IMR-90 (cell line): ENCODE results near the gene NTF3. TPM values are rescaled to one million over a fixed set of nuclear protein-coding genes. Genes with fewer than 3 reads are reported as not detected.

Source experiments
- ATAC-seq: fragments of 200-7000 bp; cut with Tn5 transposase; 2 replicates; pipeline ENCODE4 v1.9.1; 2020; ENCODE audit warnings: low read depth, mild to moderate bottlenecking, moderate library complexity
- BruUV-seq: library from RNA; stranded (reverse); fragments of 400-500 nt; replicated peaks from 2 replicates; lab custom pipeline; 2021; lab: Mats Ljungman, UMichigan
- CTCF ChIA-PET: fragments of 300-600 bp; formaldehyde crosslinking; extraction: SDS; loops from one replicate; lab custom pipeline; 2021; ENCODE audit warnings: antibody characterized with exemption; lab: Yijun Ruan, JAX
- POLR2A ChIA-PET: fragments of 300-600 bp; sonication (Branson Sonifier 250); formaldehyde crosslinking; loops from one replicate; lab custom pipeline; 2022; ENCODE audit warnings: antibody characterized with exemption; ENCODE audit not compliant: unreplicated experiment; lab: Charles Lee
- DNase-seq: peaks from one replicate; pipeline ENCODE4 v3.0.0; 2013
- H2AFZ ChIP-seq: replicated peaks from 2 replicates; pipeline ENCODE3; 2013; ENCODE audit warnings: low read length, mild to moderate bottlenecking; ENCODE audit not compliant: poor library complexity
- H2AK5ac ChIP-seq: 2 replicates; pipeline ENCODE4 v1.6.1; 2013; ENCODE audit warnings: low read depth, low read length, inconsistent platforms
- H2AK9ac ChIP-seq: replicated peaks from 2 replicates; pipeline ENCODE3; 2013; ENCODE audit warnings: mild to moderate bottlenecking, low read depth, low read length, moderate library complexity; ENCODE audit not compliant: poor library complexity
- H2BK120ac ChIP-seq: 2 replicates; pipeline ENCODE4 v1.6.1; 2013; ENCODE audit warnings: low read depth, low read length, inconsistent platforms
- H2BK15ac ChIP-seq: 3 replicates; pipeline ENCODE4 v1.6.1; 2013; ENCODE audit warnings: low read depth, low read length, inconsistent platforms
- H2BK20ac ChIP-seq: 2 replicates; pipeline ENCODE4 v1.6.1; 2013; ENCODE audit warnings: low read depth, mild to moderate bottlenecking, inconsistent platforms, low read length, moderate library complexity
- H2BK5ac ChIP-seq: 2 replicates; pipeline ENCODE4 v1.6.1; 2013; ENCODE audit warnings: mild to moderate bottlenecking, low read depth, low read length, inconsistent platforms; ENCODE audit not compliant: poor library complexity, severe bottlenecking
- H3K14ac ChIP-seq: replicated peaks from 2 replicates; pipeline ENCODE4 v1.6.1; 2013; ENCODE audit warnings: low read depth, low read length, inconsistent platforms
- H3K18ac ChIP-seq: 2 replicates; pipeline ENCODE4 v1.6.1; 2013; ENCODE audit warnings: low read depth, low read length, control low read depth
- H3K23ac ChIP-seq: 2 replicates; pipeline ENCODE4 v1.6.1; 2013; ENCODE audit warnings: low read depth, low read length, inconsistent platforms
- H3K27ac ChIP-seq: 2 replicates; pipeline ENCODE4 v1.5.1; 2013; ENCODE audit warnings: mild to moderate bottlenecking, control low read depth, low read length; ENCODE audit not compliant: insufficient read depth
- H3K27me3 ChIP-seq: 2 replicates; pipeline ENCODE4 v1.6.1; 2013; ENCODE audit warnings: low read length; ENCODE audit not compliant: control insufficient read depth, insufficient read depth
- H3K36me3 ChIP-seq: 2 replicates; pipeline ENCODE4 v1.6.1; 2013; ENCODE audit warnings: low read length, mixed read lengths; ENCODE audit not compliant: control insufficient read depth, insufficient read depth
- H3K4ac ChIP-seq: 2 replicates; pipeline ENCODE4 v1.6.1; 2013; ENCODE audit warnings: low read depth, low read length, inconsistent platforms
- H3K4me1 ChIP-seq: 2 replicates; pipeline ENCODE4 v1.6.1; 2013; ENCODE audit warnings: low read length, mixed read lengths; ENCODE audit not compliant: control insufficient read depth, insufficient read depth
- H3K4me2 ChIP-seq: 2 replicates; pipeline ENCODE4 v1.6.1; 2013; ENCODE audit warnings: low read depth, mild to moderate bottlenecking, control low read depth, low read length, moderate library complexity
- H3K4me3 ChIP-seq: 2 replicates; pipeline ENCODE4 v1.5.1; 2013; ENCODE audit warnings: low read depth, mild to moderate bottlenecking, control low read depth, low read length, moderate library complexity; ENCODE audit not compliant: insufficient read depth
- H3K56ac ChIP-seq: 2 replicates; pipeline ENCODE4 v1.6.1; 2013; ENCODE audit warnings: low read length, inconsistent platforms; ENCODE audit not compliant: insufficient read depth; ENCODE audit errors: extremely low read depth
- H3K79me1 ChIP-seq, 2 experiments: 2 replicates each; pipeline ENCODE4 v1.6.1; 2013; ENCODE audit warnings: low read length in 2 of 2, inconsistent platforms in 1 of 2, low read depth in 1 of 2
- H3K9ac ChIP-seq: 2 replicates; pipeline ENCODE4 v1.6.1; 2013; ENCODE audit warnings: low read depth, low read length, control low read depth
- H3K9me1 ChIP-seq: 2 replicates; pipeline ENCODE4 v1.6.1; 2013; ENCODE audit warnings: low read length, inconsistent platforms; ENCODE audit not compliant: insufficient read depth
- H3K9me3 ChIP-seq: 2 replicates; pipeline ENCODE4 v1.6.1; 2013; ENCODE audit warnings: low read length; ENCODE audit not compliant: control insufficient read depth, insufficient read depth
- H4K20me1 ChIP-seq: 2 replicates; pipeline ENCODE4 v1.6.1; 2013; ENCODE audit warnings: low read length, inconsistent platforms; ENCODE audit not compliant: insufficient read depth
- H4K5ac ChIP-seq: 2 replicates; pipeline ENCODE4 v1.6.1; 2013; ENCODE audit warnings: mild to moderate bottlenecking, low read depth, low read length, control low read depth
- H4K8ac ChIP-seq, 2 experiments: 2 replicates each; pipeline ENCODE4 v1.6.1; 2013; ENCODE audit warnings: low read depth in 2 of 2, low read length in 2 of 2, control low read depth in 1 of 2, inconsistent platforms in 1 of 2
- H4K91ac ChIP-seq: 2 replicates; pipeline ENCODE4 v1.6.1; 2013; ENCODE audit warnings: low read depth, low read length, inconsistent platforms; ENCODE audit not compliant: insufficient read depth
- BHLHE40 ChIP-seq: fragments of 150-350 bp; IDR thresholded peaks from 2 replicates; pipeline ENCODE4 v1.6.1; 2016; ENCODE audit warnings: mild to moderate bottlenecking, low read depth, low read length
- CEBPB ChIP-seq: IDR thresholded peaks from 2 replicates; pipeline ENCODE4 v1.6.1; 2012; ENCODE audit warnings: low read depth, low read length, improper control_type of control experiment
- CHD1 ChIP-seq: IDR thresholded peaks from 2 replicates; pipeline ENCODE4 v1.6.1; 2012; ENCODE audit warnings: low read depth, low read length, improper control_type of control experiment
- CTCF ChIP-seq: conservative IDR thresholded peaks from 2 replicates; pipeline ENCODE4 v1.5.1; 2012; ENCODE audit warnings: mild to moderate bottlenecking, low read depth, low read length, improper control_type of control experiment
- ELK1 ChIP-seq: fragments of 150-350 bp; IDR thresholded peaks from 2 replicates; pipeline ENCODE4 v1.6.1; 2016; ENCODE audit warnings: low read depth, mild to moderate bottlenecking, low read length, moderate library complexity, borderline replicate concordance
- MAFK ChIP-seq: IDR thresholded peaks from 2 replicates; pipeline ENCODE4 v1.6.1; 2012; ENCODE audit warnings: low read depth, low read length, improper control_type of control experiment
- MAZ ChIP-seq: IDR thresholded peaks from 2 replicates; pipeline ENCODE4 v1.6.1; 2012; ENCODE audit warnings: low read depth, mild to moderate bottlenecking, low read length, improper control_type of control experiment, moderate library complexity, borderline replicate concordance
- MXI1 ChIP-seq: IDR thresholded peaks from 2 replicates; pipeline ENCODE4 v1.6.1; 2012; ENCODE audit warnings: low read depth, mild to moderate bottlenecking, low read length, moderate library complexity, borderline replicate concordance
- NFE2L2 ChIP-seq: fragments of 150-350 bp; IDR thresholded peaks from 2 replicates; pipeline ENCODE4 v1.6.1; 2016; ENCODE audit warnings: low read depth, mild to moderate bottlenecking, low read length
- RFX5 ChIP-seq: IDR thresholded peaks from 2 replicates; pipeline ENCODE4 v1.8.0; 2012; ENCODE audit warnings: low read depth, mild to moderate bottlenecking, low read length, moderate library complexity
- SMC3 ChIP-seq: fragments of 150-350 bp; IDR thresholded peaks from 2 replicates; pipeline ENCODE4 v1.6.1; 2016; ENCODE audit warnings: low read depth, mild to moderate bottlenecking, antibody characterized with exemption, low read length, moderate library complexity
- USF2 ChIP-seq: fragments of 150-350 bp; IDR thresholded peaks from 2 replicates; pipeline ENCODE4 v1.6.1; 2017; ENCODE audit warnings: mild to moderate bottlenecking, antibody characterized with exemption, low read length, low read depth
- WGBS, 2 experiments: methylation state at CpG; one replicate each; pipeline versions ENCODE4 v1.1.5 to v1.1.7; 2013; ENCODE audit warnings: missing lambda C conversion rate in 2 of 2; ENCODE audit not compliant: insufficient read length in 1 of 2; ENCODE audit errors: extremely low coverage in 2 of 2; 5-methylcytosine and 5-hydroxymethylcytosine counted together
- dilution Hi-C: fragments of 300-500 bp; cut with HindIII; formaldehyde crosslinking; loops from one replicate; pipeline ENCODE4 v1.14.3; 2018; ENCODE audit warnings: low sequenced_read_pairs; ENCODE audit not compliant: unreplicated experiment
- in situ Hi-C: fragments of 300-500 bp; cut with MboI; formaldehyde crosslinking; loops from 3 replicates; pipeline ENCODE4 v1.14.3; 2019; ENCODE audit warnings: low sequenced_read_pairs, inconsistent platforms, mixed read lengths
- intact Hi-C: fragments of 100-400 bp; cut with micrococcal nuclease; formaldehyde crosslinking; loops from 2 replicates; pipeline ENCODE4 v1.10.0; 2022
- polyA plus RNA-seq, 3 experiments: library from polyadenylated mRNA; depleted of rRNA; stranded (reverse); fragments of >200 nt; gene quantifications; 2 replicates each; pipeline ENCODE4 v1.2.3, GENCODE V29; 2012; ENCODE audit warnings: low replicate concordance in 1 of 3
- total RNA-seq: library from RNA; depleted of rRNA; stranded (reverse); fragments of >200 nt; gene quantifications from 2 replicates; pipeline ENCODE4 v1.2.3, GENCODE V29; 2012

The NTF3 gene
- total and polyA plus RNA-seq, 2 of the 4 experiments (the other 2 are of a cell fraction) = 12.2 to 32.4 TPM

GRCh38 chr12:5395443-5396271, 36.3 kb upstream of the NTF3 start:
- H3K18ac ChIP-seq = no peak overlapping the region
- no peak overlapping the region for H3K9ac ChIP-seq
- dilution Hi-C loops = no loop called here
- no peaks in the 10 kb centered on the region for H4K20me1 ChIP-seq
- intact Hi-C loops = no loop called here
- DNase-seq = no peak
- H3K23ac ChIP-seq = no peak overlapping the region
- ChIA-PET CTCF (no interaction called here), POLR2A (no interaction called here)
- no peaks in the 10 kb centered on the region for H3K4me1 ChIP-seq
- H3K9me3 ChIP-seq = no peaks in the 10 kb centered on the region
- H2BK15ac ChIP-seq = no peak overlapping the region
- BruUV-seq = no TSS peak
- no peak overlapping the region for H4K5ac ChIP-seq
- no peak overlapping the region for H4K91ac ChIP-seq
- in situ Hi-C loops = no loop called here
- no peak overlapping the region for H2BK5ac ChIP-seq
- no peak overlapping the region for H2BK120ac ChIP-seq
- TF ChIP-seq SMC3 (no peak), ELK1 (no peak), CTCF (no peak), MAFK (no peak), MAZ (no peak), BHLHE40 (no peak), MXI1 (no peak), RFX5 (no peak), USF2 (no peak), NFE2L2 (no peak), CEBPB (no peak), CHD1 (no peak)
- H3K27me3 ChIP-seq = peaks cover 14% of the 10 kb centered on the region
- no peak overlapping the region for H2AK9ac ChIP-seq
- no peak overlapping the region for H3K14ac ChIP-seq
- H3K56ac ChIP-seq = no peak overlapping the region
- H3K4me3 ChIP-seq = no peak overlapping the region
- no peak overlapping the region for H3K4ac ChIP-seq
- no CpG with 5 or more reads among the region's 13 CpGs for WGBS, 2 experiments
- no peak overlapping the region for H2BK20ac ChIP-seq
- H3K79me1 ChIP-seq = no peaks in the 10 kb centered on the region
- ATAC-seq = no peak
- H4K8ac ChIP-seq = no peak overlapping the region
- H3K27ac ChIP-seq = no peak overlapping the region
- H2AK5ac ChIP-seq = no peak overlapping the region
- H3K4me2 ChIP-seq = no peak overlapping the region
- no peaks in the 10 kb centered on the region for H3K9me1 ChIP-seq
- H2AFZ ChIP-seq = peak overlapping the region; percentile 18
- no peaks in the 10 kb centered on the region for H3K36me3 ChIP-seq
